GM18858 (cell line): ENCODE data around the gene PPM1F.
"Not testable (repeated sequence)": the region's sequence is repeated elsewhere in the genome, so short reads cannot be mapped to it uniquely, and the experiment has no call there.

Source experiments
- ATAC-seq: cut with Tn5 transposase; IDR thresholded peaks from one replicate; pipeline ENCODE4 v1.9.1; 2021; ENCODE audit not compliant: unreplicated experiment

PPM1F gene

GRCh38 chr22:21898354-21898896 is 54.2 kb downstream of the PPM1F start:
- no peak for ATAC-seq

- ATAC-seq = no peak
These were observed 55.6 kb downstream of the PPM1F start for GRCh38 chr22:21896951-21897513.

GRCh38 chr22:21896275-21896674 is 56.4 kb downstream of the PPM1F start:
- ATAC-seq = not testable (repeated sequence)

- no peak for ATAC-seq
These were observed 57.8 kb downstream of the PPM1F start for GRCh38 chr22:21894799-21895198.

- no peak for ATAC-seq
These were observed 63.2 kb downstream of the PPM1F start for GRCh38 chr22:21889251-21889990.

GRCh38 chr22:21887841-21888240 is 64.8 kb downstream of the PPM1F start:
- no peak for ATAC-seq

GRCh38 chr22:21883930-21884329 is 68.7 kb downstream of the PPM1F start:
- not testable (repeated sequence) for ATAC-seq

- not testable (repeated sequence) for ATAC-seq
These were observed 69.8 kb downstream of the PPM1F start for GRCh38 chr22:21882754-21883333.

GRCh38 chr22:21881841-21882753 is 70.6 kb downstream of the PPM1F start:
- no peak for ATAC-seq

- ATAC-seq = no peak
These were observed 76.0 kb downstream of the PPM1F start for GRCh38 chr22:21876486-21877176.

GRCh38 chr22:21874953-21875352 is 77.7 kb downstream of the PPM1F start:
- not testable (repeated sequence) for ATAC-seq

- no peak for ATAC-seq
These were observed 79.0 kb downstream of the PPM1F start for GRCh38 chr22:21873619-21874018.

GRCh38 chr22:21872741-21873140 is 79.9 kb downstream of the PPM1F start:
- not testable (repeated sequence) for ATAC-seq
